ENCODE measurements around the gene ADAMTS7.
"Not testable (repeated sequence)": the region's sequence is repeated elsewhere in the genome, so short reads cannot be mapped to it uniquely, and the experiment has no call there.

ADAMTS7 gene

GRCh38 chr15:78767331-78767951, 43.8 kb downstream of the ADAMTS7 start:
- no peak for TF ChIP-seq CTCF (IDR thresholded peaks at IDR 0.05; ENCODE audit: insufficient read depth, low read depth, low read length, missing control alignments)
- peak; percentile 4 for DNase-seq (ENCODE audit: low read depth)
- no peak overlapping the region for H3K4me3 ChIP-seq (ENCODE audit: low read length)

- H3K4me3 ChIP-seq (ENCODE audit: low read length); DNase-seq (ENCODE audit: low read depth): not testable (repeated sequence)
Observed at GRCh38 chr15:78766641-78767071, 44.6 kb downstream of the ADAMTS7 start.

GRCh38 chr15:78766041-78766440, 45.2 kb downstream of the ADAMTS7 start:
- DNase-seq (ENCODE audit: low read depth): no peak
- TF ChIP-seq CTCF (IDR thresholded peaks at IDR 0.05; ENCODE audit: insufficient read depth, low read depth, low read length, missing control alignments): no peak
- no peak overlapping the region for H3K4me3 ChIP-seq (ENCODE audit: low read length)

GRCh38 chr15:78765154-78765860, 46.0 kb downstream of the ADAMTS7 start:
- DNase-seq (ENCODE audit: low read depth); H3K4me3 ChIP-seq (ENCODE audit: low read length): not testable (repeated sequence)

GRCh38 chr15:78764340-78765153, 46.7 kb downstream of the ADAMTS7 start:
- H3K4me3 ChIP-seq (ENCODE audit: low read length); DNase-seq (ENCODE audit: low read depth): not testable (repeated sequence)

GRCh38 chr15:78763796-78764241, 47.4 kb downstream of the ADAMTS7 start:
- DNase-seq (ENCODE audit: low read depth): no peak
- no peak overlapping the region for H3K4me3 ChIP-seq (ENCODE audit: low read length)
- TF ChIP-seq CTCF (IDR thresholded peaks at IDR 0.05; ENCODE audit: insufficient read depth, low read depth, low read length, missing control alignments): no peak

GRCh38 chr15:78762985-78763795, 48.1 kb downstream of the ADAMTS7 start:
- no peak overlapping the region for H3K4me3 ChIP-seq (ENCODE audit: low read length)
- TF ChIP-seq CTCF (IDR thresholded peaks at IDR 0.05; ENCODE audit: insufficient read depth, low read depth, low read length, missing control alignments): no peak
- DNase-seq (ENCODE audit: low read depth): no peak

- H3K4me3 ChIP-seq (ENCODE audit: low read length); DNase-seq (ENCODE audit: low read depth): not testable (repeated sequence)
Observed at GRCh38 chr15:78762386-78762961, 48.8 kb downstream of the ADAMTS7 start.

Measured in epithelial cell of esophagus (primary cell).